Embryonic facial prominence (tissue), 1 donor: Measurements from ENCODE around the gene CDC42BPA.
A peak's percentile ranks its signal among the peaks of the same experiment; 100 is the strongest.

Experiments used
- DNase-seq: peaks from one replicate; pipeline ENCODE4 v3.0.0-alpha.2; 2016; ENCODE audit errors: extremely low spot score

The CDC42BPA gene

DNA sequence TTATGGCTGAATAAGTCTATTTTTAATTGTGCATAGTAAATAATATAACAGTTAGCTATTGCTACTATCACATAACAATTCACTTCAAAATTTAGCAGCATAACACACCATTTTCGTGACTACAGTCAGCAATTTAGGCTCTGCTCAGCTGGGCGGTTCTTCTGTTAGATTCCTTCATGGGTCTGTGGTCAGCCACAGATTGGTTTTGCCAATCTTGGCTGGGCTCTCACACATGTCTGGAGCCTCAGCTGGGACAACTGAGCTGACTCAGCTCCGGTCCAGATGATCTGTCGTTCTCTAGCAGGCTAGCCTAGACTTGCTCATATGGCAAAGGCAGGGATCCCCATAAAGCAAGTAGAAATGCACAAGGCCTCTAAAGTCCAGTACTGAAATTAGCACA lies 15.1 kb upstream of the CDC42BPA start:
- DNase-seq: no peak

- no peak for DNase-seq
These were observed 12.2 kb upstream of the CDC42BPA start for GRCh38 chr1:227330279-227331076.

- DNase-seq: no peak
These were observed 10.2 kb upstream of the CDC42BPA start for GRCh38 chr1:227328405-227329019.

GRCh38 chr1:227325156-227325555 lies 6.9 kb upstream of the CDC42BPA start:
- DNase-seq: no peak

- no peak for DNase-seq
These were observed 5.6 kb upstream of the CDC42BPA start for GRCh38 chr1:227323967-227324268.

DNA sequence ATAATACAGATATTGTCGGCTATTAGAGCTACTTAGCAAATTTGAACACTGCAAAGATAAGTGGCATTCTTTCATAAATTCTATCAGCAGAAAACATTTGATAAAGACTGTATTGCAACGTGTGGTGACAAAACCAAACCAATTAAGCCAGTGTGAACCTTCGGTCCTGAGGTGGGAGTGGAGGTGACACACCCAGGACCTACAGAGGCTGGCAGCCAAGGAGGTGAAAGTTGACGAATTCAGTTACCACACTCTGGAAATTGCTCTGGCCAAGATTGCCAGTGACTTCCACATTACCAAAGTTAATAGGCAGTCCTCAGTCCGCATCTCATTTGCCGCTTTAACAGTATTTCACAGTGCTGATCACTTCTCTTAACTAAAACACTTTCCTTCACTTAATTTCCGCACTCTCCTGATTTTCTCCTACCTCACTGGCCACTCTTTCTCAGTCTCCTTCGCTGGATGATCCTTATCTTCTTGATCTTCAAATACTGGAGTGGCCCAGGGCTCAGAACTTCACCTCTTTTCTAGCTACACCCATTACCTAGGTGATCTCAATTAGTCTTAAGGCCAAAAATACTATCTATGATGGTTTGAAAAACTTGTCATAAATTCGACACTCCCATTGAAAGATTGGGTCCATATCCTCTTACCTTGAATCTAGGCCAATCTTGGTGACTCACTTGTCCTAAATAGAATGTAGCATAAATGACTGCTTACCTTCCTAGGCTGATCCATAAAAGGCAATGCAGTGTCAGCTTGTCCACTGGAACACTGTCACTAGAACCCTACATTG lies 5.1 kb upstream of the CDC42BPA start:
- no peak for DNase-seq

DNA sequence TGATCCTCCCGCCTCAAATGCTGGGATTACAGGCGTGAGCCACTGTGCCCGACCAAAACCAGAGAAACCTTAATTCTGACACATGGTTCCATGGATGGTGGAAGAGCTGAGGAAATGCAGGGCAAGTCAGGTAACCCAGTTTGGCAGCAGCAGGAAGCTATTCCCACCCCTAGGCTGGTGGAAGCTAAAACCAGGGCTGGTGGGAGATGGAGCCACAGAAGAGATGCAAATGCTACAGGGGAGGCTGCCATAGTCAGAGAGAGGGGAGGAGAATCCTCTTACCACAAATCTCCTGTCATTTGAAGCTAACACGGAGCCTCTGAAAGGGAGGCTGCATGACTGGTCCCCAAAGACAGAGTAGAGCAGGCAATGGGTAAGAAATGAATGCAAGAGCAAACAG lies 4.1 kb upstream of the CDC42BPA start:
- DNase-seq: no peak

- no peak for DNase-seq
These were observed 2.7 kb upstream of the CDC42BPA start for GRCh38 chr1:227321035-227321434.

DNA sequence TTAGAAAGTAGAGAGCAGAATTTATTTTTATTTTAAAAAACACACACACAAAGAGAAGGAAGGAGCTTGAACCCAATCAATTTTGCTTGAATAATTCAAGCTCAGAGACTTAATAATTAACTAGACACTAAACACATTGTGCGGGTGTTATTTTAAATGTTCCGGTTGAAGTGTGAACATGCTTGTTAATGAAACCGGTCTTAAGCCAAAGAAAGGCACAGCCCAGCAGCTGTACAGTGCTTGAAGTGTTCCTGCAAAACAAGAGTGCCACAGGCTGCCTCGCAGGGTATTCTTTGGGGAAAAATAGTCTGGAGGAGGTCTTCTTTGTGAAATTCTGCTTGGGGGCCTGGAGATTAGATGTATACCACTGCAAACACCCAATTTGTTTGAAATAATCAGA lies 2.2 kb upstream of the CDC42BPA start:
- no peak for DNase-seq

DNA sequence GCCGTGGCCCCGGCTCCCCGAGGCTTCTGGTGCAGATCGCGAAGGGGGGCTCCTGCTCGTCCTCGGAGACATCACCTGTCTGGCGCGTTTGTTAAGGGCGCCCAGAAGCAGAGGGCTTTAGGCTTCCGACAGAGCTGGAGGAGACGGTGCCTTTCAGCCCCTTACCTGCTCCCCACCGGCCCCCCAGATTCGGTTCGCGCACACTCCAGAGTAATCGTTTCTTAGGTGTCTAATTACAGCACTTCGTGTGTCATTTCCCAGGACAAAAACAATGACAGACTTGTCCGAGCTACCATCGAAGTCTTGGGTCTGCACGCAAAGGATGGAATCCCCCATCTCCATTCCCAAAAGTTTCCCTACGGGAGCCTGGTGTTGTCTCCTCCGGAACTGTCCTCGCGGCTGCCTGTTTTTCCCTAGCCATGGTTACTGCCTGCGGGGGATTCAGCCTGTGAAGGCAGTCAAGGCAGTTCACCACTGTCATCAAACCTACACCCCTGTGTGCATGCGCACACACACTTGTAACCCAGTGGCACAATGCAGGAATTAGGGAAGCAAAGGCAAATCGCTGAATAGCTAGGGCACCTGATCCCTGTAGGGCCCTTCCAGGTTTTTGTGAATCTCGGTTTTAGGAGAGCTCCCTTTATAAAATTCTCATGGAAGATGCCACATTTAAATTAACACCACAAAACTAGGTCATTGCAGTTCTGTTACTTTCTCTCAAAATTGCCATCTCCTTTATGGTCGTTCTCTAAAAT lies 738 bp upstream of the CDC42BPA start:
- peak; percentile 28 for DNase-seq

DNA sequence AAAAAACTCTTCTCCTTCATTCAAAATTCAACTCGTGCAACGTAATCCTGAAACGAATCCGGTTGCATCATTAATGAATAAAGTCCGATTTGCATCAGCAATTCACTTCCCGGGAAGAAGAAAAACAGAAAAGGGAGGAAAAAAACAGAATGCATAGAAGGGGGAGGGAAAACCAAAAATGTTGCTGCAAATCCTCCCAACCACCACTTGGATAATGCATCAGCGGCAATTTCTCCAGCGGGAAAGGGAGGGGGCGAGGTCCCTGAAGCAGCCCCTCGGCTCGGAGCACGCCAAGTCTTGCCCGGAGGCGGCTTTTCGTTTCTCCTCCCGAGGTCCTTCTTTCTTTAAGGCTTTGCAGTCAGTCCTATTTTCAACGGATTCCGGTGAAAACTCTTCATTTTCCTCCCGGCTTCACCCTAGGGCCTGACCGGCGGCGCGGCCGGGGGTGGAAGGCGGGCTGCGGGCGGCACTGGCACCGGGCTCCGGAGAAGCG lies 723 bp downstream of the CDC42BPA start:
- peak; percentile 78 for DNase-seq

DNA sequence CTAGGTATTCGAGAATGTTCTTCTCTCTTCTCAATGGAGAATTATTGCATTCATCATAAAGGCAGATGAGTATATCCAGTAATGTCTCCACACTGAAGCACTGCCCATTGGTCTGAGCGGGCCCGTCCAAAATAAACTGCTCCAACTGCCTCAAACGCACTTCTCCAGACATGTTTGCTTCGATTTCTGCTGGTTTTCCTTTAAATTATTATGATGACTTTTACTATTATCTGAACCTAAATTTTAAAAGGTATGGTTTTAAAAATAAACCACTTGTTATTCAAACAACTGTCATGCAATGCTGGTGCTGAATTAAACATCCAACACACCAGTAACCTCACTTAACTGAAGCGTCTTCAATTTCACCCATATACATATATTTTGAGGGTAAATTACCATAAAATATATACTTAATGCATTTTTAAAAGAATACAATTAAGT lies 1.3 kb downstream of the CDC42BPA start:
- no peak for DNase-seq

DNA sequence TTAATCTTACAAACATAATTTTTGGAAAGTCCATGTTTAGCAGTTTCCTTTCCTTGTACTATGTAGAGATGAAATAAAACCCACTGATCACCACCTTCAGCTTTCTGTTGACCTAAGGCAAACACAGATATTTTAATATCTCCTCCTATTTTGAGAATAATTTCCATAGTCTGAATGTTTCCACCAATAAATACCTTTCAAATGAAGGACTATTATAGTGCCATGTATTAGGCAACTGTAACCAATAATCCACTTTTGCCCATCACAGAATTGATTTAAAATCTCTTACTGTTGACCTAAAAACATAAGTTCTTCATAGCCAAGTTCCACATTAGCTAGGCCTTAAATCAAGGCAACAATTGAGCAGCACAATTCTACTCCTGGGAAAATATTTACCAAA lies 1.8 kb downstream of the CDC42BPA start:
- no peak for DNase-seq

DNA sequence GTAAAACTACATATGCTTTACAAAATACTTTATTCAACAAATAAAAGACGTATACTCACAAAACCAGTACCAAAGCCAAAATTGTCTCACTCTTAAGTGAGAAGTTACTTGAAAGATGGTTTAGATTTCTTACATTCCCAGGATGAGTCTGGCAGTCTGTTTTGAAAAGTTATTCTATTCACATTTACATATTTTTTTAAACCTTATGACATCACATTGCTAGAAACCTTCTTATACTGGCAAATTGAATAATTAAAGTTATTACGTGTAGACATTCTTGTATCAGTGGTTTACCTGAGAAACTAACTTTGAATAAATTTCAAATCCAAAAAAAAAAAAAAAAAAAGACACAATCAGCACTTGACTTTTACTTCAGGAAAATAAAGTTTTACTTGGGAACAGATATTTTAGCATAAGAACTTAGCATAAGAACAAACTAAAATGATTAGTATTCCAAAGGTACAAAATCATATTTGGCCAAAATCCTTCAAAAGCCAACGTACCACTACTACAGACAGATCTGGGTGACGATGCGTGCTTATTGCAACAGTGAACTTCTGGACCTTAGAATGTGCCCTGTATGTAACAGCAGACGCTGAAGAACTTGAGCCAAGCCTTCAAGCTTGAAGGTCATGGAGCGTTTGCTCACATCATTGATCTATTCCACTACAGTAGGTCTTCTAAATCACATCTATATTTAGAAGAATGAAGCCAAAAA lies 2.5 kb downstream of the CDC42BPA start:
- DNase-seq: no peak

DNA sequence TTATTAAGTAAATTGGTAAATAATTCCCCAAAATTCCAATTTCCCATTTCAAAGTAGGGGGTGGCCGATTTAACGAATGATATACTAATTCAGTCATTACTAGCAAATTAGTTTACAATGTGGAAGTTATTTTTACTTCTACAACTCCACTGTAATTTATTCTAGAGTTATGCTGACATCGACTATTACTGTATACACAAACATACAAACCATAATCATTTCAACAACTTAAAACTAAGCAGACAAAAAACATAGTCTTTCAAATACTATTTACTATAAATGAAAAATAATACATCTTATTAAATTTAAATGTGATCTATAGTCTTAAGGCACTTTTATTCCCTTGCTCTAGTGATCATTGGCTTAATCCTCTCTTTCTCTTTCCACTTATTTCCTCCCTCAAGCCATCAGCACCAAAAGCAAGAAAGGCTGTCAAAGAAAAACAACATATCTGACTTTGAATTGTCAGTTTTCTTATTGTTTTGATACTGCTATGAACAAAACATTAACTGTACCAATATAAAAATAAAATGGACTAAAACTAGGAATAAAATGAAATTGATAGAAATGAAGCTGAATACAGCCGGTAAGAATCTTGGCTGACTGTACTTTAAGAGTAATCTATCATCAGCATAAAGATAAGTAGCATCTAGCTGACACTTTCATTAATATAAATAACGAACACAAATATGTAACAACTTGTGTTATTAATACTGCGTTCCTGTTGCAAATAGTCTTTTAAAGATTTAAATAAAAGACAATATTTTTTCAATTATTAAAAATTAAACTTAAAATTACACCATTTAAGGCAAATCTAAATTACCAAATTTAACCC lies 4.1 kb downstream of the CDC42BPA start:
- no peak for DNase-seq

DNA sequence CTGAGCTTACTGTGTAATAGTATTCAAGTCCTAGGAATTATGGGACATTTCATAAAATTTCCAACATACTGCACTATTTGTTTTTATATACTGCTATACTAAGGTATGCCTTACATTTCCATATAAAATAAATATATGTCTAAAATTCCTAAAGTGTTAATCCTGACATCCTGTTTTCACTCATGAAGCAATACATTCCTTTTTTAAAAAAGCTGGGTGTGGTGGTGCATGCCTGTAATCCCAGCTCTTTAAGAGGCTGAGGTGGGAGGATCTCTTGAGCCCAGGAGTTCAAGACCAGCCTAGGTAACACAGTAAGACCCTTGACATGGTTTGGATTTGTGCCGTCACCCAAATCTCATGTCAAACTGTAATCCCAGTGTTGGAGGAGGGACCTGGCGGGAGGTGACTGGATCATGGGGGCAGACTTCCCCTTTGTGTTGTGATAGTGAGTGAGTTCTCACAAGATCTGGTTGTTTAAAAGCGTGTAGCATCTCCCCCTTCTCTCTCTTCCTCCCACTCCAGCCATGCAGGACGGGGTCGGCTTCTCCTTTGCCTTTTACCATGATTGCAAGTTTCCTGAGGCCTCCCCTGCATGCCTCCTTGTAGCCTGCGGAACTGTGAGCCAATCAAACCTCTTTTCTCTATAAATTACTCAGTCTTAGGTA lies 5.8 kb downstream of the CDC42BPA start:
- DNase-seq: no peak

GRCh38 chr1:227311389-227312001 lies 6.8 kb downstream of the CDC42BPA start:
- DNase-seq: no peak

GRCh38 chr1:227308367-227309336 lies 9.6 kb downstream of the CDC42BPA start:
- DNase-seq: no peak
